ENCODE data around the gene EYA4.

- TF ChIP-seq POLR2A (IDR thresholded peaks at IDR 0.05; ENCODE audit: low read depth, low read length) (no peak), TAF1 (IDR thresholded peaks at IDR 0.05; ENCODE audit: borderline replicate concordance, low read depth, low read length) (no peak), POLR2AphosphoS5 (IDR thresholded peaks at IDR 0.05; ENCODE audit: low read depth, low read length) (no peak)
Observed at GRCh38 chr6:133355922-133356321, 114.8 kb downstream of the EYA4 start.

Measured in GM12892 (cell line).